Measurements from ENCODE around the gene DPYSL3. TPM values are rescaled to one million over a fixed set of nuclear protein-coding genes. Genes with fewer than 3 reads are reported as not detected.
A peak's percentile ranks its signal among the peaks of the same experiment; 100 is the strongest.

Gene DPYSL3
- total RNA-seq, 4 donors from 2014 or later, result 5.2 to 62.9 (median 14.0) TPM

GRCh38 chr5:147410496-147411358, 99.1 kb downstream of the DPYSL3 start:
- H3K9me3 ChIP-seq, result no peaks in the 10 kb centered on the region
- TF ChIP-seq POLR2A (IDR thresholded peaks at IDR 0.05) (no peak), CTCF (IDR thresholded peaks at IDR 0.05) (no peak)
- peaks cover 0 to 57% (median 14%) of the 10 kb centered on the region in 3 donors for H3K4me1 ChIP-seq
- intact Hi-C loops (cut with DNase I), result no loop called here
- H3K36me3 ChIP-seq, result peaks cover 0 to 38% (median 0%) of the 10 kb centered on the region in 3 donors
- DNase-seq, result no peak
- no peak overlapping the region for H3K4me3 ChIP-seq
- 67 to 85% methylated on average over 7 to 8 of the region's 8 CpGs for WGBS, 2 donors
- H3K27me3 ChIP-seq, result no peaks in the 10 kb centered on the region
- H3K27ac ChIP-seq, result peak overlapping the region in 3 of 4 donors; percentile 58 to 91 (median 74)

- H3K4me3 ChIP-seq, result no peak overlapping the region
- no peak for TF ChIP-seq POLR2A (IDR thresholded peaks at IDR 0.05)
- no peak for TF ChIP-seq CTCF (IDR thresholded peaks at IDR 0.05)
- H3K36me3 ChIP-seq, result peaks cover 0 to 32% (median 0%) of the 10 kb centered on the region in 3 donors
- DNase-seq, result no peak
- 92 to 97% methylated on average over 2 of the region's 2 CpGs for WGBS, 2 donors
- intact Hi-C loops (cut with DNase I), result no loop called here
- no peaks in the 10 kb centered on the region for H3K9me3 ChIP-seq
- H3K4me1 ChIP-seq, result peaks cover 6 to 72% (median 28%) of the 10 kb centered on the region in 3 donors
- H3K27ac ChIP-seq, result peak overlapping the region in 3 of 4 donors; percentile 90 to 94 (median 91)
- no peaks in the 10 kb centered on the region for H3K27me3 ChIP-seq
These were observed 100.9 kb downstream of the DPYSL3 start for GRCh38 chr5:147408980-147409379.

- DNase-seq, result no peak
- H3K4me3 ChIP-seq, result no peak overlapping the region
- intact Hi-C loops (cut with DNase I), result no loop called here
- H3K27me3 ChIP-seq, result no peaks in the 10 kb centered on the region
- TF ChIP-seq POLR2A (IDR thresholded peaks at IDR 0.05) (no peak), CTCF (IDR thresholded peaks at IDR 0.05) (no peak)
- peak overlapping the region; percentile 18 to 94 (median 90) for H3K27ac ChIP-seq
- H3K36me3 ChIP-seq, result peaks cover 0 to 16% (median 0%) of the 10 kb centered on the region in 3 donors
- peaks cover 14 to 78% (median 41%) of the 10 kb centered on the region in 3 donors for H3K4me1 ChIP-seq
- WGBS, 2 donors, result 51 to 71% methylated on average over 6 to 8 of the region's 8 CpGs
- H3K9me3 ChIP-seq, result no peaks in the 10 kb centered on the region
These were observed 102.7 kb downstream of the DPYSL3 start for GRCh38 chr5:147407094-147407681.

GRCh38 chr5:147406636-147407035, 103.2 kb downstream of the DPYSL3 start:
- Histone ChIP-seq H3K4me3 (no peak overlapping the region), H3K9me3 (no peaks in the 10 kb centered on the region), H3K27me3 (no peaks in the 10 kb centered on the region), H3K36me3 (peaks cover 0 to 14% (median 0%) of the 10 kb centered on the region in 3 donors), H3K4me1 (peaks cover 14 to 72% (median 41%) of the 10 kb centered on the region in 3 donors), H3K27ac (peak overlapping the region; percentile 18 to 94 (median 90))
- 43 to 100% methylated on average over 1 of the region's 1 CpG for WGBS, 2 donors
- no peak for TF ChIP-seq POLR2A (IDR thresholded peaks at IDR 0.05)
- no peak for TF ChIP-seq CTCF (IDR thresholded peaks at IDR 0.05)
- DNase-seq, result no peak
- intact Hi-C loops (cut with DNase I), result no loop called here

- no peaks in the 10 kb centered on the region for H3K27me3 ChIP-seq
- intact Hi-C loops (cut with DNase I), result no loop called here
These were observed 105.2 kb downstream of the DPYSL3 start for GRCh38 chr5:147404706-147405105.

More at GRCh38 chr5:147404706-147405105, 105.2 kb downstream of the DPYSL3 start:
- H3K27ac ChIP-seq, result peak overlapping the region; percentile 68 to 94 (median 90)
- WGBS, 2 donors, result 83 to 100% methylated on average over 1 of the region's 1 CpG
- peaks cover 0 to 27% (median 0%) of the 10 kb centered on the region in 3 donors for H3K36me3 ChIP-seq
- no peaks in the 10 kb centered on the region for H3K9me3 ChIP-seq
- no peak for DNase-seq
- H3K4me3 ChIP-seq, result no peak overlapping the region
- H3K4me1 ChIP-seq, result peaks cover 14 to 56% (median 31%) of the 10 kb centered on the region in 3 donors
- TF ChIP-seq POLR2A (IDR thresholded peaks at IDR 0.05) (no peak), CTCF (IDR thresholded peaks at IDR 0.05) (no peak)

All from esophagus squamous epithelium (tissue), 5 donors.